Upper lobe of right lung (tissue), 1 donor: ENCODE data around the gene OR10T2. TPM values are rescaled to one million over a fixed set of nuclear protein-coding genes. Genes with fewer than 3 reads are reported as not detected.
A peak's percentile ranks its signal among the peaks of the same experiment; 100 is the strongest.
"Not testable (repeated sequence)": the region's sequence is repeated elsewhere in the genome, so short reads cannot be mapped to it uniquely, and the experiment has no call there.

Experiments
- ATAC-seq: fragments of 200-7000 bp; cut with Tn5 transposase; one replicate; pipeline ENCODE4 v1.9.1; 2020; ENCODE audit warnings: mild to moderate bottlenecking, moderate library complexity
- DNase-seq: peaks from one replicate; pipeline ENCODE4 v3.0.0-alpha.2; 2020
- H3K27ac ChIP-seq: fragments of 200-600 bp; one replicate; pipeline ENCODE4 v1.8.0; 2022
- H3K27me3 ChIP-seq: fragments of 200-600 bp; one replicate; pipeline ENCODE4 v1.8.0; 2022; ENCODE audit warnings: mild to moderate bottlenecking
- H3K36me3 ChIP-seq: fragments of 200-600 bp; one replicate; pipeline ENCODE4 v1.8.0; 2022
- H3K4me1 ChIP-seq: fragments of 200-600 bp; one replicate; pipeline ENCODE4 v1.8.0; 2022
- H3K4me3 ChIP-seq: fragments of 200-600 bp; one replicate; pipeline ENCODE4 v1.8.0; 2022; ENCODE audit warnings: mild to moderate bottlenecking
- H3K9me3 ChIP-seq: fragments of 200-600 bp; one replicate; pipeline ENCODE4 v1.8.0; 2022
- intact Hi-C: fragments of 100-400 bp; cut with DNase I; formaldehyde crosslinking; loops from one replicate; pipeline ENCODE4 v1.11.0; 2022
- total RNA-seq: library from RNA; stranded (reverse); fragmentation: NEBNext Ultra II Directional; extraction: Animal tissue kit (Norgen Biotek cat#: 25700); gene quantifications from one replicate; pipeline ENCODE4 v1.2.1, GENCODE V29; 2021
- TF ChIP-seq, protein P1 (sequence below): fragments of 200-600 bp; IDR thresholded peaks from one replicate; pipeline ENCODE4 v1.8.0; 2022; ENCODE audit warnings: antibody characterized with exemption
- donor health status: DM: no; HTN: yes; CAD: no; lungs with severe emphysema.

The OR10T2 gene
- total RNA-seq, 1 donor from 2014 or later, result not detected

- H3K27me3 ChIP-seq, result no peaks in the 10 kb centered on the region
- no peak for DNase-seq
- H3K4me3 ChIP-seq, result no peak overlapping the region
- no peaks in the 10 kb centered on the region for H3K4me1 ChIP-seq
- H3K9me3 ChIP-seq, result no peaks in the 10 kb centered on the region
- intact Hi-C loops, result no loop called here
- H3K27ac ChIP-seq, result no peak overlapping the region
- no peaks in the 10 kb centered on the region for H3K36me3 ChIP-seq
- TF ChIP-seq, protein P1, sequence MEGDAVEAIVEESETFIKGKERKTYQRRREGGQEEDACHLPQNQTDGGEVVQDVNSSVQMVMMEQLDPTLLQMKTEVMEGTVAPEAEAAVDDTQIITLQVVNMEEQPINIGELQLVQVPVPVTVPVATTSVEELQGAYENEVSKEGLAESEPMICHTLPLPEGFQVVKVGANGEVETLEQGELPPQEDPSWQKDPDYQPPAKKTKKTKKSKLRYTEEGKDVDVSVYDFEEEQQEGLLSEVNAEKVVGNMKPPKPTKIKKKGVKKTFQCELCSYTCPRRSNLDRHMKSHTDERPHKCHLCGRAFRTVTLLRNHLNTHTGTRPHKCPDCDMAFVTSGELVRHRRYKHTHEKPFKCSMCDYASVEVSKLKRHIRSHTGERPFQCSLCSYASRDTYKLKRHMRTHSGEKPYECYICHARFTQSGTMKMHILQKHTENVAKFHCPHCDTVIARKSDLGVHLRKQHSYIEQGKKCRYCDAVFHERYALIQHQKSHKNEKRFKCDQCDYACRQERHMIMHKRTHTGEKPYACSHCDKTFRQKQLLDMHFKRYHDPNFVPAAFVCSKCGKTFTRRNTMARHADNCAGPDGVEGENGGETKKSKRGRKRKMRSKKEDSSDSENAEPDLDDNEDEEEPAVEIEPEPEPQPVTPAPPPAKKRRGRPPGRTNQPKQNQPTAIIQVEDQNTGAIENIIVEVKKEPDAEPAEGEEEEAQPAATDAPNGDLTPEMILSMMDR, result no peak
- no peak for ATAC-seq
Measured at GRCh38 chr1:158355773-158356285, 43.4 kb downstream of the OR10T2 start.

GRCh38 chr1:158354255-158354654, 45.0 kb downstream of the OR10T2 start:
- DNase-seq (no peak), ATAC-seq (peak; percentile 82)
- TF ChIP-seq, protein P1, result no peak
- H3K9me3 ChIP-seq, result no peaks in the 10 kb centered on the region
- intact Hi-C loops, result no loop called here
- no peak overlapping the region for H3K4me3 ChIP-seq
- no peak overlapping the region for H3K27ac ChIP-seq
- H3K4me1 ChIP-seq, result no peaks in the 10 kb centered on the region
- no peaks in the 10 kb centered on the region for H3K27me3 ChIP-seq
- no peaks in the 10 kb centered on the region for H3K36me3 ChIP-seq

GRCh38 chr1:158353303-158354075, 45.8 kb downstream of the OR10T2 start, which contains the start of gene CD1E:
CD1E (plus strand) TSS chr1:158353894; CDS start chr1:158353989, 95 bp downstream.
- intact Hi-C loops, result no loop called here
- H3K9me3 ChIP-seq, result no peaks in the 10 kb centered on the region
- H3K27me3 ChIP-seq, result no peaks in the 10 kb centered on the region
- TF ChIP-seq, protein P1, result no peak
- DNase-seq, result no peak
- H3K27ac ChIP-seq, result no peak within 1 kb of the TSS
- H3K36me3 ChIP-seq, result no peaks in the 10 kb centered on the region
- peak; percentile 88 for ATAC-seq
- H3K4me1 ChIP-seq, result no peaks in the 10 kb centered on the region
- no peak within 1 kb of the TSS for H3K4me3 ChIP-seq

DNA sequence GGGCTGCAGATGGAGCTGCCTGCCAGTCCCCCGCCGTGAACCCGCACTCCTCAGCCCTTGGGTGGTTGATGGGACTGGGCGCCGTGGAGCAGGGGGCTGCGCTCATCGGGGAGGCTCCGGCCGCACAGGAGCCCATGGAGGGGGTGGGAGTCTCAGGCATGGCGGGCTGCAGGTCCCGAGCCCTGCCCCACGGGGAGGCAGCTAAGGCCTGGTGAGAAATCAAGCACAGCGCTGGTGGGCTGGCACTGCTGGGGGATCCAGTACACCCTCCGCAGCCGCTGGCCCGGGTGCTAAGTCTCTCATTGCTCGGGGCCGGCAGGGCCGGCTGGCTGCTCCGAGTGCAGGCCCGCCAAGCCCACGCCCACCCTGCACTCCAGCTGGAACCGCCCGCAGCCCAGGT, 50.3 kb downstream of the OR10T2 start:
- H3K27ac ChIP-seq, intact Hi-C loops, H3K36me3 ChIP-seq, ATAC-seq, H3K4me3 ChIP-seq, DNase-seq, H3K9me3 ChIP-seq, H3K27me3 ChIP-seq, H3K4me1 ChIP-seq: not testable (repeated sequence)

Other genes with a start within 250 kb of the OR10T2 start
- 5.3 TPM for gene CD1D, start 218.6 kb downstream of the OR10T2 start, total RNA-seq
- gene CD1A, start 145.0 kb downstream of the OR10T2 start, total RNA-seq, result 1.5 TPM
- 6.7 TPM for gene CD1C, start 109.5 kb downstream of the OR10T2 start, total RNA-seq
- gene CD1B, start 67.9 kb downstream of the OR10T2 start, total RNA-seq, result 0.61 TPM
- 3.8 TPM for gene CD1E, start 45.6 kb downstream of the OR10T2 start, total RNA-seq
- not detected for gene OR10K2, start 26.8 kb upstream of the OR10T2 start, total RNA-seq
- not detected for gene OR10K1, start 62.4 kb upstream of the OR10T2 start, total RNA-seq
- not detected for gene OR10R2, start 72.8 kb upstream of the OR10T2 start, total RNA-seq
- gene OR6Y1, start 154.9 kb upstream of the OR10T2 start, total RNA-seq, result not detected
- not detected for gene OR6P1, start 171.1 kb upstream of the OR10T2 start, total RNA-seq
- gene OR10X1, start 180.4 kb upstream of the OR10T2 start, total RNA-seq, result not detected
- gene OR10Z1, start 205.8 kb upstream of the OR10T2 start, total RNA-seq, result not detected